ENCODE measurements around the gene DENR.

- TF ChIP-seq CTCF (conservative IDR thresholded peaks at IDR 0.05; ENCODE audit: low read depth, low read length) (no peak), EZH2 (IDR thresholded peaks at IDR 0.05; ENCODE audit: borderline replicate concordance, low read depth, low read length, poor library complexity, severe bottlenecking) (no peak)
Observed at GRCh38 chr12:122820138-122820537, 67.5 kb downstream of the DENR start.
